Activated CD4-positive, alpha-beta memory T cell treated with anti-CD3 and anti-CD28 coated beads, Interleukin-2, amount 10 ng/mL, durations not matched to agents 7 days and 5 days (primary cell): Measurements from ENCODE around the gene APMAP. TPM values are rescaled to one million over a fixed set of nuclear protein-coding genes. Genes with fewer than 3 reads are reported as not detected.

Source experiments
- CTCF ChIA-PET: fragments of 350-600 bp; sonication (Branson Sonifier 250); formaldehyde crosslinking; loops from one replicate; lab custom pipeline; 2021; ENCODE audit warnings: antibody characterized with exemption, inconsistent platforms; lab: Charles Lee
- POLR2A ChIA-PET: fragments of 350-600 bp; sonication (Branson Sonifier 250); formaldehyde crosslinking; loops from one replicate; lab custom pipeline; 2021; ENCODE audit warnings: antibody characterized with exemption; lab: Charles Lee
- DNase-seq: peaks from one replicate; pipeline ENCODE4 v3.0.0-alpha.2; 2020
- H3K27ac Mint-ChIP-seq: one replicate; pipeline ENCODE4 v1.8.0; 2021; ENCODE audit warnings: mild to moderate bottlenecking, mixed read lengths
- H3K27me3 Mint-ChIP-seq: one replicate; pipeline ENCODE4 v1.8.0; 2021; ENCODE audit warnings: mixed read lengths
- H3K36me3 Mint-ChIP-seq: one replicate; pipeline ENCODE4 v1.8.0; 2021; ENCODE audit warnings: low read depth, mixed read lengths
- H3K4me1 Mint-ChIP-seq: one replicate; pipeline ENCODE4 v1.8.0; 2021; ENCODE audit warnings: mixed read lengths
- H3K4me3 Mint-ChIP-seq: one replicate; pipeline ENCODE4 v1.8.0; 2021; ENCODE audit warnings: mild to moderate bottlenecking, mixed read lengths
- H3K9me3 Mint-ChIP-seq: one replicate; pipeline ENCODE4 v1.8.0; 2021; ENCODE audit warnings: mixed read lengths
- total RNA-seq, 2 experiments: library from RNA; stranded (reverse); gene quantifications; one replicate each; pipeline ENCODE4 v1.2.3, GENCODE V29; 2021

Gene APMAP
- total RNA-seq, 2 experiments from 2014 or later, result 44.1 to 46.5 TPM

GRCh38 chr20:25020345-25020744 lies 27.8 kb upstream of the APMAP start:
- no peaks in the 10 kb centered on the region for H3K36me3 Mint-ChIP-seq

GRCh38 chr20:25019381-25020155 lies 27.0 kb upstream of the APMAP start:
- Mint-ChIP-seq H3K27ac (no peak overlapping the region), H3K36me3 (no peaks in the 10 kb centered on the region), H3K9me3 (no peaks in the 10 kb centered on the region), H3K4me3 (no peak overlapping the region), H3K4me1 (no peaks in the 10 kb centered on the region), H3K27me3 (no peaks in the 10 kb centered on the region)
- ChIA-PET CTCF (no interaction called here), POLR2A (no interaction called here)
- no peak for DNase-seq

More at GRCh38 chr20:25020345-25020744, 27.8 kb upstream of the APMAP start:
- no peaks in the 10 kb centered on the region for H3K27me3 Mint-ChIP-seq
- no peaks in the 10 kb centered on the region for H3K4me1 Mint-ChIP-seq
- CTCF ChIA-PET, result no interaction called here
- H3K9me3 Mint-ChIP-seq, result no peaks in the 10 kb centered on the region
- no peak for DNase-seq
- no peak overlapping the region for H3K27ac Mint-ChIP-seq
- no peak overlapping the region for H3K4me3 Mint-ChIP-seq
- POLR2A ChIA-PET, result no interaction called here

GRCh38 chr20:25018841-25019240 lies 26.3 kb upstream of the APMAP start:
- DNase-seq, result no peak
- H3K27me3 Mint-ChIP-seq, result no peaks in the 10 kb centered on the region
- ChIA-PET POLR2A (no interaction called here), CTCF (no interaction called here)
- H3K9me3 Mint-ChIP-seq, result no peaks in the 10 kb centered on the region
- no peaks in the 10 kb centered on the region for H3K4me1 Mint-ChIP-seq
- no peaks in the 10 kb centered on the region for H3K36me3 Mint-ChIP-seq
- no peak overlapping the region for H3K27ac Mint-ChIP-seq
- H3K4me3 Mint-ChIP-seq, result no peak overlapping the region

GRCh38 chr20:25018425-25018824 lies 25.9 kb upstream of the APMAP start:
- Mint-ChIP-seq H3K36me3 (no peaks in the 10 kb centered on the region), H3K27me3 (no peaks in the 10 kb centered on the region), H3K9me3 (no peaks in the 10 kb centered on the region), H3K27ac (no peak overlapping the region), H3K4me3 (no peak overlapping the region), H3K4me1 (no peaks in the 10 kb centered on the region)
- ChIA-PET CTCF (no interaction called here), POLR2A (no interaction called here)
- no peak for DNase-seq

GRCh38 chr20:25017257-25017803 lies 24.8 kb upstream of the APMAP start:
- Mint-ChIP-seq H3K9me3 (no peaks in the 10 kb centered on the region), H3K27ac (no peak overlapping the region)
- CTCF ChIA-PET, result no interaction called here

GRCh38 chr20:25016471-25016870 lies 23.9 kb upstream of the APMAP start:
- H3K4me3 Mint-ChIP-seq, result no peak overlapping the region
- H3K27ac Mint-ChIP-seq, result no peak overlapping the region
- no peaks in the 10 kb centered on the region for H3K36me3 Mint-ChIP-seq
- no peak for DNase-seq
- no peaks in the 10 kb centered on the region for H3K4me1 Mint-ChIP-seq
- ChIA-PET CTCF (no interaction called here), POLR2A (no interaction called here)
- H3K9me3 Mint-ChIP-seq, result no peaks in the 10 kb centered on the region
- H3K27me3 Mint-ChIP-seq, result no peaks in the 10 kb centered on the region

More at GRCh38 chr20:25017257-25017803, 24.8 kb upstream of the APMAP start:
- H3K4me3 Mint-ChIP-seq, result no peak overlapping the region
- no peak for DNase-seq
- H3K27me3 Mint-ChIP-seq, result no peaks in the 10 kb centered on the region
- H3K36me3 Mint-ChIP-seq, result no peaks in the 10 kb centered on the region
- no peaks in the 10 kb centered on the region for H3K4me1 Mint-ChIP-seq
- POLR2A ChIA-PET, result no interaction called here

- Mint-ChIP-seq H3K36me3 (no peaks in the 10 kb centered on the region), H3K9me3 (no peaks in the 10 kb centered on the region), H3K27ac (no peak overlapping the region), H3K4me1 (no peaks in the 10 kb centered on the region), H3K4me3 (no peak overlapping the region), H3K27me3 (no peaks in the 10 kb centered on the region)
- DNase-seq, result no peak
- POLR2A ChIA-PET, result no interaction called here
- CTCF ChIA-PET, result no interaction called here
Observed at GRCh38 chr20:25015986-25016385, 23.4 kb upstream of the APMAP start.

GRCh38 chr20:25014816-25015215 lies 22.3 kb upstream of the APMAP start:
- H3K4me1 Mint-ChIP-seq, result no peaks in the 10 kb centered on the region
- CTCF ChIA-PET, result no interaction called here
- DNase-seq, result no peak

GRCh38 chr20:25013478-25014380 lies 21.2 kb upstream of the APMAP start:
- Mint-ChIP-seq H3K4me1 (no peaks in the 10 kb centered on the region), H3K27me3 (no peaks in the 10 kb centered on the region), H3K27ac (no peak overlapping the region), H3K9me3 (no peaks in the 10 kb centered on the region), H3K4me3 (no peak overlapping the region), H3K36me3 (peaks cover 7% of the 10 kb centered on the region)
- POLR2A ChIA-PET, result no interaction called here
- no peak for DNase-seq
- CTCF ChIA-PET, result no interaction called here

More at GRCh38 chr20:25014816-25015215, 22.3 kb upstream of the APMAP start:
- H3K9me3 Mint-ChIP-seq, result no peaks in the 10 kb centered on the region
- no peak overlapping the region for H3K27ac Mint-ChIP-seq
- peaks cover 2% of the 10 kb centered on the region for H3K36me3 Mint-ChIP-seq
- no peak overlapping the region for H3K4me3 Mint-ChIP-seq
- POLR2A ChIA-PET, result no interaction called here
- no peaks in the 10 kb centered on the region for H3K27me3 Mint-ChIP-seq

GRCh38 chr20:25012616-25013189 lies 20.2 kb upstream of the APMAP start:
- DNase-seq, result no peak
- H3K9me3 Mint-ChIP-seq, result no peaks in the 10 kb centered on the region
- peaks cover 14% of the 10 kb centered on the region for H3K36me3 Mint-ChIP-seq
- no peak overlapping the region for H3K27ac Mint-ChIP-seq
- H3K4me3 Mint-ChIP-seq, result no peak overlapping the region
- H3K27me3 Mint-ChIP-seq, result no peaks in the 10 kb centered on the region
- H3K4me1 Mint-ChIP-seq, result no peaks in the 10 kb centered on the region
- ChIA-PET CTCF (no interaction called here), POLR2A (no interaction called here)

GRCh38 chr20:25011831-25012241 lies 19.3 kb upstream of the APMAP start:
- no peak overlapping the region for H3K27ac Mint-ChIP-seq
- ChIA-PET POLR2A (no interaction called here), CTCF (no interaction called here)
- no peaks in the 10 kb centered on the region for H3K27me3 Mint-ChIP-seq
- peaks cover 17% of the 10 kb centered on the region for H3K36me3 Mint-ChIP-seq
- no peaks in the 10 kb centered on the region for H3K4me1 Mint-ChIP-seq
- DNase-seq, result peak; percentile 8
- H3K4me3 Mint-ChIP-seq, result no peak overlapping the region
- no peaks in the 10 kb centered on the region for H3K9me3 Mint-ChIP-seq

GRCh38 chr20:25011261-25011660 lies 18.7 kb upstream of the APMAP start:
- H3K4me1 Mint-ChIP-seq, result no peaks in the 10 kb centered on the region
- H3K9me3 Mint-ChIP-seq, result no peaks in the 10 kb centered on the region
- H3K27me3 Mint-ChIP-seq, result no peaks in the 10 kb centered on the region
- DNase-seq, result peak; percentile 12
- ChIA-PET POLR2A (no interaction called here), CTCF (no interaction called here)
- H3K36me3 Mint-ChIP-seq, result peaks cover 17% of the 10 kb centered on the region
- no peak overlapping the region for H3K4me3 Mint-ChIP-seq
- H3K27ac Mint-ChIP-seq, result no peak overlapping the region
